Measurements from ENCODE around the gene OTUD5.

- TF ChIP-seq, protein P1, sequence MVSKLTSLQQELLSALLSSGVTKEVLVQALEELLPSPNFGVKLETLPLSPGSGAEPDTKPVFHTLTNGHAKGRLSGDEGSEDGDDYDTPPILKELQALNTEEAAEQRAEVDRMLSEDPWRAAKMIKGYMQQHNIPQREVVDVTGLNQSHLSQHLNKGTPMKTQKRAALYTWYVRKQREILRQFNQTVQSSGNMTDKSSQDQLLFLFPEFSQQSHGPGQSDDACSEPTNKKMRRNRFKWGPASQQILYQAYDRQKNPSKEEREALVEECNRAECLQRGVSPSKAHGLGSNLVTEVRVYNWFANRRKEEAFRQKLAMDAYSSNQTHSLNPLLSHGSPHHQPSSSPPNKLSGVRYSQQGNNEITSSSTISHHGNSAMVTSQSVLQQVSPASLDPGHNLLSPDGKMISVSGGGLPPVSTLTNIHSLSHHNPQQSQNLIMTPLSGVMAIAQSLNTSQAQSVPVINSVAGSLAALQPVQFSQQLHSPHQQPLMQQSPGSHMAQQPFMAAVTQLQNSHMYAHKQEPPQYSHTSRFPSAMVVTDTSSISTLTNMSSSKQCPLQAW (CRISPR knock-in tag; IDR thresholded peaks at IDR 0.05): no peak
- TF ChIP-seq CEBPZ (IDR thresholded peaks at IDR 0.05; ENCODE audit: low read length): no peak
- TF ChIP-seq ZFAT (CRISPR knock-in tag; conservative IDR thresholded peaks at IDR 0.05): no peak
- no peak for TF ChIP-seq POLR2A (IDR thresholded peaks at IDR 0.05; ENCODE audit: insufficient read depth in 1 of 2, low read depth in 2 of 2, low read length in 2 of 2)
- TF ChIP-seq, protein P2, sequence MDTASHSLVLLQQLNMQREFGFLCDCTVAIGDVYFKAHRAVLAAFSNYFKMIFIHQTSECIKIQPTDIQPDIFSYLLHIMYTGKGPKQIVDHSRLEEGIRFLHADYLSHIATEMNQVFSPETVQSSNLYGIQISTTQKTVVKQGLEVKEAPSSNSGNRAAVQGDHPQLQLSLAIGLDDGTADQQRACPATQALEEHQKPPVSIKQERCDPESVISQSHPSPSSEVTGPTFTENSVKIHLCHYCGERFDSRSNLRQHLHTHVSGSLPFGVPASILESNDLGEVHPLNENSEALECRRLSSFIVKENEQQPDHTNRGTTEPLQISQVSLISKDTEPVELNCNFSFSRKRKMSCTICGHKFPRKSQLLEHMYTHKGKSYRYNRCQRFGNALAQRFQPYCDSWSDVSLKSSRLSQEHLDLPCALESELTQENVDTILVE (CRISPR knock-in tag; IDR thresholded peaks at IDR 0.05): no peak
- no peak for TF ChIP-seq ZNF816 (CRISPR knock-in tag; IDR thresholded peaks at IDR 0.05; ENCODE audit: borderline replicate concordance)
- no peak for TF ChIP-seq SP2 (CRISPR knock-in tag; IDR thresholded peaks at IDR 0.05)
- TF ChIP-seq CBX2 (IDR thresholded peaks at IDR 0.05; ENCODE audit: low read depth, low read length): no peak
- no peak for TF ChIP-seq CBX2 (CRISPR knock-in tag; IDR thresholded peaks at IDR 0.05; ENCODE audit: low read depth)
- TF ChIP-seq, protein P3, sequence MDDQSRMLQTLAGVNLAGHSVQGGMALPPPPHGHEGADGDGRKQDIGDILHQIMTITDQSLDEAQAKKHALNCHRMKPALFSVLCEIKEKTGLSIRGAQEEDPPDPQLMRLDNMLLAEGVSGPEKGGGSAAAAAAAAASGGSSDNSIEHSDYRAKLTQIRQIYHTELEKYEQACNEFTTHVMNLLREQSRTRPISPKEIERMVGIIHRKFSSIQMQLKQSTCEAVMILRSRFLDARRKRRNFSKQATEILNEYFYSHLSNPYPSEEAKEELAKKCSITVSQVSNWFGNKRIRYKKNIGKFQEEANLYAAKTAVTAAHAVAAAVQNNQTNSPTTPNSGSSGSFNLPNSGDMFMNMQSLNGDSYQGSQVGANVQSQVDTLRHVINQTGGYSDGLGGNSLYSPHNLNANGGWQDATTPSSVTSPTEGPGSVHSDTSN (CRISPR knock-in tag; IDR thresholded peaks at IDR 0.05; ENCODE audit: borderline replicate concordance): no peak
- TF ChIP-seq HCFC1 (IDR thresholded peaks at IDR 0.05; ENCODE audit: low read depth, low read length): no peak
These were observed 2.9 kb upstream of the OTUD5 start for GRCh38 chrX:48960291-48960690.
